Endothelial cell of umbilical vein (primary cell): ENCODE data around the gene PLP2.

Source experiments
- TF ChIP-seq, protein P1 (sequence below), 2 donors: IDR thresholded peaks; 1 replicate in 1 of 2; 2 replicates in 1 of 2; pipeline ENCODE4 v1.5.1; 2011; ENCODE audit warnings: low read length in 2 of 2, mild to moderate bottlenecking in 2 of 2, moderate library complexity in 2 of 2, control low read depth in 1 of 2, inconsistent platforms in 1 of 2, low read depth in 1 of 2; ENCODE audit not compliant: insufficient read depth in 1 of 2; ENCODE audit errors: extremely low read depth in 1 of 2
- TF ChIP-seq, protein P2 (sequence below): IDR thresholded peaks from 2 replicates; pipeline ENCODE4 v1.6.1; 2011; ENCODE audit not compliant: insufficient read depth, insufficient read length

- TF ChIP-seq, protein P1, sequence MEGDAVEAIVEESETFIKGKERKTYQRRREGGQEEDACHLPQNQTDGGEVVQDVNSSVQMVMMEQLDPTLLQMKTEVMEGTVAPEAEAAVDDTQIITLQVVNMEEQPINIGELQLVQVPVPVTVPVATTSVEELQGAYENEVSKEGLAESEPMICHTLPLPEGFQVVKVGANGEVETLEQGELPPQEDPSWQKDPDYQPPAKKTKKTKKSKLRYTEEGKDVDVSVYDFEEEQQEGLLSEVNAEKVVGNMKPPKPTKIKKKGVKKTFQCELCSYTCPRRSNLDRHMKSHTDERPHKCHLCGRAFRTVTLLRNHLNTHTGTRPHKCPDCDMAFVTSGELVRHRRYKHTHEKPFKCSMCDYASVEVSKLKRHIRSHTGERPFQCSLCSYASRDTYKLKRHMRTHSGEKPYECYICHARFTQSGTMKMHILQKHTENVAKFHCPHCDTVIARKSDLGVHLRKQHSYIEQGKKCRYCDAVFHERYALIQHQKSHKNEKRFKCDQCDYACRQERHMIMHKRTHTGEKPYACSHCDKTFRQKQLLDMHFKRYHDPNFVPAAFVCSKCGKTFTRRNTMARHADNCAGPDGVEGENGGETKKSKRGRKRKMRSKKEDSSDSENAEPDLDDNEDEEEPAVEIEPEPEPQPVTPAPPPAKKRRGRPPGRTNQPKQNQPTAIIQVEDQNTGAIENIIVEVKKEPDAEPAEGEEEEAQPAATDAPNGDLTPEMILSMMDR (IDR thresholded peaks at IDR 0.05; ENCODE audit: extremely low read depth in 1 of 2, insufficient read depth in 1 of 2, low read depth in 1 of 2, low read length in 2 of 2): no peak
- TF ChIP-seq, protein P2, sequence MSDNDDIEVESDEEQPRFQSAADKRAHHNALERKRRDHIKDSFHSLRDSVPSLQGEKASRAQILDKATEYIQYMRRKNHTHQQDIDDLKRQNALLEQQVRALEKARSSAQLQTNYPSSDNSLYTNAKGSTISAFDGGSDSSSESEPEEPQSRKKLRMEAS: no peak
Measured at GRCh38 chrX:49178537-49178936, 6.8 kb downstream of the PLP2 start.
